ENCODE measurements around the gene TAF11L11. TPM values are rescaled to one million over a fixed set of nuclear protein-coding genes. Genes with fewer than 3 reads are reported as not detected.
"Not testable (repeated sequence)": the region's sequence is repeated elsewhere in the genome, so short reads cannot be mapped to it uniquely, and the experiment has no call there.

Gene TAF11L11
- total RNA-seq (not detected), polyA plus RNA-seq (not detected)
- long read RNA-seq, donor 1: 0 reads
- long read RNA-seq, donor 2: 0 reads

DNA sequence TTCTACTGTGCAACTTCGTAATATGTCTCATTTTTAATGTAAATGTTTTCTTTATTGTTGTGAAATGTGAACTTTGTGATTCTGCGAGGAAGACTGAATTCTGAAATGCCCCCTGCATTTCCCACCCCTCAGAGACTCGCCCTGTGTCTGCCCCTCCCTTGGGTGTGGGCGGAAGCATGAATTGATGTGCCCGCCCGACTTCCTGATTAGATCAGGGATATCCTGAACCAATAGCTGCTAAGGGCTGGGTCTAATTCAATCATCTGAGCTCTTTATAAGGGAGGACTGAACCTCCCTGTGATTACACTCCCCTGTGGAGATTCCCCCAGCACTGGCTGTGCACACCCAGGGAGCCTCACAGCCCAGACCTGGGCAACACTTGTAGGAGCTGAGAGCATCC is at the start of gene TAF11L11:
Gene TAF11L11, plus strand, starts transcription at position 304 of the 400 bp plus-strand sequence.
- intact Hi-C loops (cut with DNase I; ENCODE audit: low total_unique reads); H3K4me3 ChIP-seq; H3K9me3 ChIP-seq; H3K36me3 ChIP-seq; H3K27ac ChIP-seq; H3K4me1 ChIP-seq; DNase-seq; H3K27me3 ChIP-seq (replicated peaks in 1 of 7): not testable (repeated sequence)
- WGBS, 5 donors: 62 to 80% (median 75%) methylated on average over 6 of the region's 6 CpGs

DNA sequence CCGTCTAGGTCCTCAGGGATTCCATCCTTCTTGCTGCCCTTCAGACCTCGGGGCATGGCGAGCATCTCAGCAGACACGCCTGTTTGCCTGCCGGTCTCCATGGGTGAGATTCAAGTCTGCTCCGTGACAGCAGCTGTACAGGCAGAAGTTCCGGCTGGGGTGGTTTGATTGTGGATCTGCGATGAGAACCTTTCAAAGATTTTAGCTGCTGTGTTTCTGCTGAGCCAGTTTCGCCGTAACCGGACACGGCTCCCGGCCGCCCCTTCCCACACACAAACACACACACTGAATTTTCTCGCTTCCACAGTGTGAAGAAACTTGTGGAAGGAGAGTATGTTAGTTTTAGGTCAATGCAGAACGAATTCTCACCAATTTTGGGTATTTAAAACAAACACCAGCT is 18.3 kb upstream of the TAF11L11 start, which contains the start of gene TAF11L7:
Gene TAF11L7, minus strand, starts transcription at position 101 of the 400 bp plus-strand sequence.
- H3K4me3 ChIP-seq; H3K27me3 ChIP-seq (replicated peaks in 1 of 7); DNase-seq; H3K27ac ChIP-seq; H3K4me1 ChIP-seq; H3K9me3 ChIP-seq; intact Hi-C loops (cut with DNase I; ENCODE audit: low total_unique reads); H3K36me3 ChIP-seq: not testable (repeated sequence)
- no CpG with 5 or more reads among the region's 16 CpGs for WGBS, 5 donors

DNA sequence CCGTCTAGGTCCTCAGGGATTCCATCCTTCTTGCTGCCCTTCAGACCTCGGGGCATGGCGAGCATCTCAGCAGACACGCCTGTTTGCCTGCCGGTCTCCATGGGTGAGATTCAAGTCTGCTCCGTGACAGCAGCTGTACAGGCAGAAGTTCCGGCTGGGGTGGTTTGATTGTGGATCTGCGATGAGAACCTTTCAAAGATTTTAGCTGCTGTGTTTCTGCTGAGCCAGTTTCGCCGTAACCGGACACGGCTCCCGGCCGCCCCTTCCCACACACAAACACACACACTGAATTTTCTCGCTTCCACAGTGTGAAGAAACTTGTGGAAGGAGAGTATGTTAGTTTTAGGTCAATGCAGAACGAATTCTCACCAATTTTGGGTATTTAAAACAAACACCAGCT is 13.1 kb upstream of the TAF11L11 start, which contains the start of gene TAF11L8:
Gene TAF11L8, minus strand, starts transcription at position 101 of the 400 bp plus-strand sequence.
- H3K9me3 ChIP-seq; H3K36me3 ChIP-seq; H3K4me3 ChIP-seq; H3K27me3 ChIP-seq (replicated peaks in 1 of 7); H3K27ac ChIP-seq; H3K4me1 ChIP-seq; intact Hi-C loops (cut with DNase I; ENCODE audit: low total_unique reads); DNase-seq: not testable (repeated sequence)
- no CpG with 5 or more reads among the region's 16 CpGs for WGBS, 5 donors

DNA sequence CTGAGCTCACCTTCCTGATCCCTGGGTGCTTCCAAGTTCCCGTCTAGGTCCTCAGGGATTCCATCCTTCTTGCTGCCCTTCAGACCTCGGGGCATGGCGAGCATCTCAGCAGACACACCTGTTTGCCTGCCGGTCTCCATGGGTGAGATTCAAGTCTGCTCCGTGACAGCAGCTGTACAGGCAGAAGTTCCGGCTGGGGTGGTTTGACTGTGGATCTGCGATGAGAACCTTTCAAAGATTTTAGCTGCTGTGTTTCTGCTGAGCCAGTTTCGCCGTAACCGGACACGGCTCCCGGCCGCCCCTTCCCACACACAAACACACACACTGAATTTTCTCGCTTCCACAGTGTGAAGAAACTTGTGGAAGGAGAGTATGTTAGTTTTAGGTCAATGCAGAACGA is 9.7 kb upstream of the TAF11L11 start, which contains the start of gene TAF11L9:
Gene TAF11L9, minus strand, starts transcription at position 140 of the 400 bp plus-strand sequence.
- H3K4me1 ChIP-seq; H3K27me3 ChIP-seq (replicated peaks in 1 of 7); H3K36me3 ChIP-seq; H3K4me3 ChIP-seq; intact Hi-C loops (cut with DNase I; ENCODE audit: low total_unique reads); H3K9me3 ChIP-seq; DNase-seq; H3K27ac ChIP-seq: not testable (repeated sequence)
- WGBS, 5 donors: 93 to 99% (median 97%) methylated on average over 7 to 12 of the region's 15 CpGs

DNA sequence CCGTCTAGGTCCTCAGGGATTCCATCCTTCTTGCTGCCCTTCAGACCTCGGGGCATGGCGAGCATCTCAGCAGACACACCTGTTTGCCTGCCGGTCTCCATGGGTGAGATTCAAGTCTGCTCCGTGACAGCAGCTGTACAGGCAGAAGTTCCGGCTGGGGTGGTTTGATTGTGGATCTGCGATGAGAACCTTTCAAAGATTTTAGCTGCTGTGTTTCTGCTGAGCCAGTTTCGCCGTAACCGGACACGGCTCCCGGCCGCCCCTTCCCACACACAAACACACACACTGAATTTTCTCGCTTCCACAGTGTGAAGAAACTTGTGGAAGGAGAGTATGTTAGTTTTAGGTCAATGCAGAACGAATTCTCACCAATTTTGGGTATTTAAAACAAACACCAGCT is 6.3 kb upstream of the TAF11L11 start, which contains the start of gene TAF11L10:
Gene TAF11L10, minus strand, starts transcription at position 101 of the 400 bp plus-strand sequence.
- DNase-seq; H3K4me1 ChIP-seq; H3K27ac ChIP-seq; H3K27me3 ChIP-seq (replicated peaks in 1 of 7); H3K9me3 ChIP-seq; H3K4me3 ChIP-seq; H3K36me3 ChIP-seq; intact Hi-C loops (cut with DNase I; ENCODE audit: low total_unique reads): not testable (repeated sequence)
- no CpG with 5 or more reads among the region's 15 CpGs for WGBS, 5 donors

DNA sequence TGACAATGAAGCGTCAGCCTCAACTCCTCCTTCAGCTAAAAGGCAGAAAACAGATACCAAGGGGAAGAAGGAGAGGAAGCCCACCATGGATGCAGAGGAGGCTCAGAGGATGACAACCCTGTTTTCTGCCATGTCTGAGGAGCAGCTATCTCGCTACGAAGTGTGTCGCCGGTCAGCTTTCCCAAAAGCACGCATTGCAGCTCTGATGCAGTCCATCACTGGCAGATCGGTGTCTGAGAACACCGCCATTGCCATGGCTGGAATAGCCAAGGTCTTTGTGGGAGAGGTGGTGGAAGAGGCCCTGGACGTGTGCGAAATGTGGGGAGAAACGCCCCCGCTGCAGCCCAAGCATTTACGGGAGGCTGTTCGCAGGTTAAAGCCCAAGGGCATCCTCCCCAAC is 968 bp downstream of the TAF11L11 start:
- Histone ChIP-seq H3K9me3 (peaks cover 0 to 5% (median 0%) of the 10 kb centered on the region in 8 donors), H3K27ac (no peak overlapping the region), H3K4me3 (no peak overlapping the region), H3K27me3 (replicated peaks in 1 of 7) (no peaks in the 10 kb centered on the region), H3K36me3 (no peaks in the 10 kb centered on the region), H3K4me1 (no peaks in the 10 kb centered on the region)
- intact Hi-C loops (cut with DNase I; ENCODE audit: low total_unique reads): no loop called here
- WGBS, 5 donors: 92 to 97% (median 94%) methylated on average over 13 to 14 of the region's 14 CpGs
- TF ChIP-seq POLR2A (IDR thresholded peaks at IDR 0.05) (no peak), POLR2AphosphoS5 (IDR thresholded peaks at IDR 0.05) (no peak)
- TF ChIP-seq, protein P1, sequence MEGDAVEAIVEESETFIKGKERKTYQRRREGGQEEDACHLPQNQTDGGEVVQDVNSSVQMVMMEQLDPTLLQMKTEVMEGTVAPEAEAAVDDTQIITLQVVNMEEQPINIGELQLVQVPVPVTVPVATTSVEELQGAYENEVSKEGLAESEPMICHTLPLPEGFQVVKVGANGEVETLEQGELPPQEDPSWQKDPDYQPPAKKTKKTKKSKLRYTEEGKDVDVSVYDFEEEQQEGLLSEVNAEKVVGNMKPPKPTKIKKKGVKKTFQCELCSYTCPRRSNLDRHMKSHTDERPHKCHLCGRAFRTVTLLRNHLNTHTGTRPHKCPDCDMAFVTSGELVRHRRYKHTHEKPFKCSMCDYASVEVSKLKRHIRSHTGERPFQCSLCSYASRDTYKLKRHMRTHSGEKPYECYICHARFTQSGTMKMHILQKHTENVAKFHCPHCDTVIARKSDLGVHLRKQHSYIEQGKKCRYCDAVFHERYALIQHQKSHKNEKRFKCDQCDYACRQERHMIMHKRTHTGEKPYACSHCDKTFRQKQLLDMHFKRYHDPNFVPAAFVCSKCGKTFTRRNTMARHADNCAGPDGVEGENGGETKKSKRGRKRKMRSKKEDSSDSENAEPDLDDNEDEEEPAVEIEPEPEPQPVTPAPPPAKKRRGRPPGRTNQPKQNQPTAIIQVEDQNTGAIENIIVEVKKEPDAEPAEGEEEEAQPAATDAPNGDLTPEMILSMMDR (IDR thresholded peaks at IDR 0.05 in 8 of 11, conservative IDR thresholded peaks at IDR 0.05 in 3 of 11): no peak
- no peak for DNase-seq

DNA sequence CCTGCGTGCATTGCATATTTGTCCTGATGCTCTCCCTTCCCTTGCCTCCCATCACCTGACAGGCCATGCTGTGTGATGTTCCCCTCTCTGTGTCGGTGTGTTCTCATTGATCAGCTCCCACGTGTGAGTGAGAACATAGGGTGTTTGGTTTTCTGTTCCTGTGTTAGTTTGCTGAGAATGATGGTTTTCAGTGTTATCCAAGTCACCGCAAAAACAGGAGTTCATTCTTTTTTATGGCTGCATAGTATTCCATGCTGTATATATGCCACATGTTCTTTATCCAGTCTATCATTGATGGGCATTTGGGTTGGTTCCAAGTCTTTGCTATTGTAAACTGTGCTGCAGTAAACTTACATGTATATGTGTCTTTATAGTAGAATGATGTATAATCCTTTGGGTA is 3.5 kb downstream of the TAF11L11 start:
- WGBS, 5 donors: 81 to 95% (median 87%) methylated on average over 4 of the region's 4 CpGs
- H3K9me3 ChIP-seq; DNase-seq; H3K4me1 ChIP-seq; H3K27ac ChIP-seq; H3K36me3 ChIP-seq; H3K27me3 ChIP-seq (replicated peaks in 1 of 7); intact Hi-C loops (cut with DNase I; ENCODE audit: low total_unique reads); H3K4me3 ChIP-seq: not testable (repeated sequence)

DNA sequence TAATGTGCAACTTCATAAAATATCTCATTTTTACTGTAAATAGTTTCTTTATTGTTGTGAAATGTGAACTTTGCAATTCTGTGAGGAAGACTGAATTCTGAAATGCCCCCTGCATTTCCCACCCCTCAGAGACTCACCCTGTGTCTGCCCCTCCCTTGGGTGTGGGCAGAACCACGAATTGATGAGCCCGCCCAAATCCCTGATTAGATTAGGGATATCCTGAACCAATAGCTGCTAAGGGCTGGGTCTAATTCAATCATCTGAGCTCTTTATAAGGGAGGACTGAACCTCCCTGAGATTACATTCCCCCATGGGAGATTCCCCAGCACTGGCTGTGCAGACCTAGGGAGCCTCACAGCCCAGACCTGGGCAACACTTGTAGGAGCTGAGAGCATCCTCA is 6.1 kb downstream of the TAF11L11 start, which contains the start of gene TAF11L12:
Gene TAF11L12, plus strand, starts transcription at position 301 of the 400 bp plus-strand sequence.
- H3K27ac ChIP-seq; H3K4me3 ChIP-seq; H3K4me1 ChIP-seq; DNase-seq; H3K9me3 ChIP-seq; H3K36me3 ChIP-seq; intact Hi-C loops (cut with DNase I; ENCODE audit: low total_unique reads); H3K27me3 ChIP-seq (replicated peaks in 1 of 7): not testable (repeated sequence)
- WGBS, 5 donors: 73 to 88% (median 80%) methylated on average over 2 of the region's 2 CpGs

Measured in spleen (tissue), 13 donors.